ENCODE results near the gene LCN15. TPM values are rescaled to one million over a fixed set of nuclear protein-coding genes. Genes with fewer than 3 reads are reported as not detected.

The LCN15 gene
- total RNA-seq, 4 donors from 2014 or later: not detected

DNA sequence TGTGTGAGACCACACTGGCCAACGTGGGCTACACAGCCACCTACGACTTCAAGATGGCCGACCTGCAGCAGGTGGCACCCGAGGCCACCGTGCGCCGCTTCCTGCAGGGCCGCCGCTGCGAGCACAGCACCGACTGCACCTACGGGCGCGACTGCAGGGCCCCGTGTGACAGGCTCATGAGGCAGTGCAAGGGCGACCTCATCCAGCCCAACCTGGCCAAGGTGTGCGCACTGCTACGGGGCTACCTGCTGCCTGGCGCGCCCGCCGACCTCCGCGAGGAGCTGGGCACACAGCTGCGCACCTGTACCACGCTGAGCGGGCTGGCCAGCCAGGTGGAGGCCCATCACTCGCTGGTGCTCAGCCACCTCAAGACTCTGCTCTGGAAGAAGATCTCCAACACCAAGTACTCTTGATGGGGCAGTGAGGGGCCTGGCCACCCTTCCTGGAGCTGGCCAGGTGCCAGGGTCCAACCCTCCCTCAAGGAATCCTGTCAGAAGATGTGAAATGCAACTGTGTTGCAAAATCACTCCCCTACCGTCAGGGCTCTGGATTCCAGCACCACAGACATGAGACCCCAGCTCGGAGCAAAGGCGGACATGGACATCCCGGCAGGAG is 40.8 kb downstream of the LCN15 start:
- no peak for DNase-seq (ENCODE audit: low spot score in 2 of 2)
- Histone ChIP-seq H3K27me3 (no peaks in the 10 kb centered on the region), H3K9me3 (no peaks in the 10 kb centered on the region), H3K36me3 (peaks cover 0 to 61% (median 21%) of the 10 kb centered on the region in 3 donors), H3K4me1 (peaks cover 0 to 83% (median 30%) of the 10 kb centered on the region in 4 donors), H3K4me3 (no peak overlapping the region), H3K27ac (no peak overlapping the region)
- TF ChIP-seq POLR2A (IDR thresholded peaks at IDR 0.05): no peak
- TF ChIP-seq CTCF (IDR thresholded peaks at IDR 0.05): no peak
- no peak for TF ChIP-seq EP300 (IDR thresholded peaks at IDR 0.05)
- WGBS, 2 donors: 63 to 92% methylated on average over 8 to 32 of the region's 32 CpGs

- peaks cover 0 to 81% (median 30%) of the 10 kb centered on the region in 4 donors for H3K4me1 ChIP-seq
- 85 to 88% methylated on average over 19 to 22 of the region's 24 CpGs for WGBS, 2 donors
Observed at GRCh38 chr9:136722969-136723356, 41.4 kb downstream of the LCN15 start.

DNA sequence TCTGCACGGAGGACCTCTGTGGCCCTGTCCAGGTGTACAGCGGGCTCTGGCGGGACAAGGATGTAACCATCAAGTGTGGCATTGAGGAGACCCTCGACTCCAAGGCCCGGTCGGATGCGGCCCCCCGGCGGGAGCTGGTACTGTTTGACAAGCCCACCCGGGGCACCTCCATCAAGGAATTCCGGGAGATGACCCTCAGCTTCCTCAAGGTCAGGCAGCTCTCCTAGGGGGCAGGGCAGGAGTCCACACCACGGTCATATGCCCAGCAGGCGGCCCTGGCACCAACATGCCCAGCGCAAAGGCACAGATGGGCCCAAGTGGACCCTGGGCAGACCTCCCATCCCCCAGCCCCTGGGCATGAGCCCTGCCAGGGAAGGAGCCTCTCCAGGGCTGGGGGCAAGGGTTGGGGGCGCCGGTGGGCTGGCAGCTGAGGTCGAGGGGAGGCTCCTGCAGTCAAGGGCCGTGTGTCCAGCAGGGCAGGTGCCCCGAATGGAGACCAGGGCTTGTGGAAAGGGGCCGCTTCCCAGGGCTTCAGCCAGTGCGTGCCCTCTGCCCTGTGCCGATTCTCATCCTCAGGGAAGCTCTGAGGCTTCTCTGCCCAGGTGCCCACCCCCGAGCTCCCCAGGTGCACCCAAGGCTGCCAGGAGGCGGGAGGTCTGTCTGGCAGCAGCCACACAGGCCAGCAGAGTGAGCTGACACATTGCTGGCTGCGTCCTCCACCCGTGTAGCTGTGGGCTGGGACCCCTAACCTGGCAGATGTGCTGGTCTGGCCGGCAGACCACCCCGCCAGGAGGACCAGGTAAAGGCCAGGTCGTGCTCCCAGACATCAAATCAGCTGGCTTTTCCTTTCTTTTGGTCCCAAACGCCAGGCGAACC is 42.0 kb downstream of the LCN15 start:
- Histone ChIP-seq H3K4me3 (no peak overlapping the region), H3K4me1 (peaks cover 0 to 78% (median 29%) of the 10 kb centered on the region in 4 donors), H3K27me3 (peaks cover 0 to 4% of the 10 kb centered on the region in 2 donors), H3K9me3 (no peaks in the 10 kb centered on the region), H3K36me3 (peaks cover 0 to 61% (median 21%) of the 10 kb centered on the region in 3 donors), H3K27ac (no peak overlapping the region)
- TF ChIP-seq CTCF (IDR thresholded peaks at IDR 0.05) (no peak), POLR2A (IDR thresholded peaks at IDR 0.05) (no peak), EP300 (IDR thresholded peaks at IDR 0.05) (no peak)
- DNase-seq (ENCODE audit: low spot score in 2 of 2): no peak
- whole genome bisulfite sequencing, 2 donors: 78 to 80% methylated on average over 20 to 22 of the region's 31 CpGs

More at GRCh38 chr9:136722969-136723356, 41.4 kb downstream of the LCN15 start:
- Histone ChIP-seq H3K4me3 (no peak overlapping the region), H3K9me3 (no peaks in the 10 kb centered on the region), H3K27ac (no peak overlapping the region), H3K36me3 (peaks cover 0 to 61% (median 21%) of the 10 kb centered on the region in 3 donors), H3K27me3 (no peaks in the 10 kb centered on the region)
- no peak for DNase-seq (ENCODE audit: low spot score in 2 of 2)
- TF ChIP-seq POLR2A (IDR thresholded peaks at IDR 0.05) (no peak), EP300 (IDR thresholded peaks at IDR 0.05) (no peak), CTCF (IDR thresholded peaks at IDR 0.05) (no peak)

- DNase-seq (ENCODE audit: low spot score in 2 of 2): no peak
- Histone ChIP-seq H3K27me3 (peaks cover 0 to 6% of the 10 kb centered on the region in 2 donors), H3K4me1 (peaks cover 0 to 70% (median 22%) of the 10 kb centered on the region in 4 donors), H3K9me3 (no peaks in the 10 kb centered on the region), H3K27ac (no peak overlapping the region), H3K36me3 (peaks cover 0 to 58% (median 21%) of the 10 kb centered on the region in 3 donors), H3K4me3 (no peak overlapping the region)
- no peak for TF ChIP-seq CTCF (IDR thresholded peaks at IDR 0.05)
- TF ChIP-seq EP300 (IDR thresholded peaks at IDR 0.05): no peak
- no peak for TF ChIP-seq POLR2A (IDR thresholded peaks at IDR 0.05)
- 67 to 76% methylated on average over 20 to 27 of the region's 30 CpGs for WGBS, 2 donors
Observed at GRCh38 chr9:136721339-136722092, 42.8 kb downstream of the LCN15 start.

All from tibial nerve (tissue), 4 donors.